Breast epithelium (tissue), 3 donors: ENCODE results near the gene RNF166.
A peak's percentile ranks its signal among the peaks of the same experiment; 100 is the strongest.

ENCODE experiments used
- CTCF ChIP-seq, 3 donors: fragments of 450-650 bp; IDR thresholded peaks; one replicate each; pipeline ENCODE4 v1.5.1; 2016 to 2017; ENCODE audit warnings: antibody characterized with exemption in 3 of 3, mild to moderate bottlenecking in 3 of 3, moderate library complexity in 3 of 3
- POLR2A ChIP-seq: fragments of 450-650 bp; IDR thresholded peaks from one replicate; pipeline ENCODE4 v1.6.1; 2016; ENCODE audit warnings: antibody characterized with exemption, mild to moderate bottlenecking, moderate library complexity
- POLR2AphosphoS5 ChIP-seq, 3 donors: sonication (generic); formaldehyde crosslinking; IDR thresholded peaks; one replicate each; pipeline ENCODE4 v1.6.1; 2017; ENCODE audit warnings: antibody characterized with exemption in 3 of 3

- peak; percentile 84 to 99 (median 99) for TF ChIP-seq CTCF (IDR thresholded peaks at IDR 0.05)
- TF ChIP-seq POLR2A, result no peak
- TF ChIP-seq POLR2AphosphoS5 (IDR thresholded peaks at IDR 0.05), result peak in 2 of 3 donors; percentile 39 to 69
These were observed 31.3 kb upstream of the RNF166 start for GRCh38 chr16:88737298-88738150.
